Activated CD4-positive, CD25-positive, alpha-beta regulatory T cell (primary cell): ENCODE data around the gene DUSP21.
"Not testable (repeated sequence)": the region's sequence is repeated elsewhere in the genome, so short reads cannot be mapped to it uniquely, and the experiment has no call there.

ENCODE experiments used
- DNase-seq, 4 experiments: peaks; one replicate each; lab custom pipeline; 2025; lab: John Stamatoyannopoulos, UW

The DUSP21 gene

DNA sequence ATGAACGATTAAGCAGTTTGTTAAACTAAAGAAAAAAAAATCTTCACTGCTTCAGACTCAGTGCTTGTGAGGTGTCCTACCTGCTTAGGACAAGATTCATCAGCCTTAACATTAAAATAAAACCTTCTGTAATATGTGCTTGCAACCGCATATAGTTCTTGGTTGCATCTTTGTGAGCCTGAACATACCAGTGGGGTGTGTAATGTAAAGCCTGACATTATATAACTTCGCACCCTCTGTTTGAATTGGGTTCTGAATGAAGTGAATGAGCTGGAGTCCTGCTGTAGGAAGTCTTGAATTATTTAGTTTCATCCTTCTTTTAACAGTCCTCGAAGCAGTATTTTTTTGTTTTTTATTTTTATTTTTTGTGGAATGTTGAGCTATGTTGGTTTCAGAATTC lies 32.3 kb downstream of the DUSP21 start:
- no peak for DNase-seq

GRCh38 chrX:44876767-44877166 lies 32.9 kb downstream of the DUSP21 start:
- no peak for DNase-seq

DNA sequence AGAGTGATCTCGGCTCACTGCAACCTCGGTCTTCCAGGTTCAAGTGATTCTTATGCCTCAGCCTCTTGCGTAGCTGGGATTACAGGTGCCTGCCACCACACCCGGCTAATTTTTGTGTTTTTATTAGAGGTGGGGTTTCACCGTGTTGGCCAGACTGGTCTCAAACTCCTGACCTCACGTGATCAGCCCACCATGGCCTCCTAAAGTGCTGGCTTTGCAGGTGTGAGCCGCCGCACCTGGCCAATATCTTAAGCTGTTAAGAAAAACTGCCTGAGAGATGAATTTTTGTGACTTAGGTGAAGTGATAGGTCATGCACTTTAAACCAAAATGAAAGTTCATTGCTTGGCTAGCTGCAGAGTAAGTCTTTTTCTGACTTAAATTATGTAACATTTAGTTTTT lies 35.0 kb downstream of the DUSP21 start:
- no peak for DNase-seq

GRCh38 chrX:44881549-44881948 lies 37.7 kb downstream of the DUSP21 start:
- DNase-seq = no peak

DNA sequence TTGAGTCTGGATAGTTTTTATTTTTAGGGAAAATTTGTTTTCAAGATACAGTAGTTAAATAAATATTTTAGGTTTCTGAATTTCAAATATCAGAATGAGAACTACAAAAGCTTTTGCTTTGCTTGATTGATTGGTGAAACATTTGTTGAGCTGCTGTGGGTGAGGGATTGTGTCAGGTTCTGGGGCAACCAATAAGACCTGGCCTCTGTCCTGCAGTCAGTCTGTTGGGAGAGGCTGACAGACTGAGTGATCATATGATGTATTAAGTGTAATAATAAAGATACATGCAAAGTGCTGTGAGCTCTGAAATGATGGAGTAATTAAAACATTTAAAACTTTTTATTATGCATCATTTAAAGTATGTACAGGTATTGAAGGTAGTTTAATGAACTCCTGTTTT lies 38.8 kb downstream of the DUSP21 start:
- DNase-seq = no peak

- DNase-seq = no peak
Measured at GRCh38 chrX:44884944-44885343, 41.1 kb downstream of the DUSP21 start.

DNA sequence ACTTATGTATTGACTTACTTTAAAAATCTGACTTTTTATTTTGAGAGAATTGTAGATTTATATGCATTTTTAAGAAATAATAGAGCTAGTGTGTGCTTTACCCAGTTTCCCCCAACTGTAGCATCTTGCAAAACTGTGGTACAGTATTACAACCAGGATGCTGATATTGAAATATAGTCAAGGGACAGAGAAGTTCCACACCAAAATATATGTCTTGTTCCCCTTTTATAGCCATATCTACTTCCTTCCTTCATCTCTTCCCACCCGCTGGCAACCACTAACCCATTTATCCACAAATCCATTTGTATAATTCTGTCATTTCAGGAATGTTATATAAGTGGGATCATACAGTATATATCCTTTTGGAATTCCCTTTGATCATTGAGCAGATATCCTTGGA lies 46.0 kb downstream of the DUSP21 start:
- no peak for DNase-seq

DNA sequence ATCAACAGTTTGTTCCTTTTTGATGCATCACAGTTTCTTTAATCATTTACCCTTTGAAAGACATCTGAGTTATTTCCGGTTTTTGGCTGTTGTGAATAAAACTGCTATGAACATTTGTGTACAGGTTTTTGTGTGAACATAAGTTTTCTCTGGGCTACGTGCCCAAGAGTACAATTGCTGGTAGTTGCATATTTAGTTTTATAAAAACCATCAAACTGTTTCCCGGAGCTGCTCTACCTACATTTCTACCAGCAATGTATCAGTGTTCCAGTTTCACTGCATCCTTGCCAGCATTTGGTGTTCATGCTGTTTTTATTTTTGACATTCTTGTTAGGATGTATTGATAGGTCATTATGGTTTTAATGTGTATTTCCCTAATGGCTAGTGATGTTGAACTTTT lies 46.4 kb downstream of the DUSP21 start:
- DNase-seq = no peak

DNA sequence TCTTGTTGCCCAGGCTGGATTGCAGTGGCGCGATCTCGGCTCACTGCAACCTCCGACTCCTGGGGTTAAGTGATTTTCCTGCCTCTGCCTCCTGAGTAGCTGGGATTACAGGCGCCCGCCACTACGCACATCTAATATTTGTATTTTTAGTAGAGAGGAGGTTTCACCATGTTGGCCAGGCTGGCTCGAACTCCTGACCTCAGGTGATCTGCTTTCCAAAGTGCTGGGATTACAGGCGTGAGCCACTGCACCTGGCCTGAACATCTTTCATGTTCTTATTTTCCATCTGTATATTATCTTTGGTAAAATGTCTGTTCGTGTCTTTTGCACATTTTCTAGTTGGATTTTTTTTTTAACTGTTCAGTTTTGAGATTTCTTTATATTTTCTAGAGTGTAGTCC lies 46.9 kb downstream of the DUSP21 start:
- not testable (repeated sequence) for DNase-seq

- no peak for DNase-seq
Measured at GRCh38 chrX:44891642-44892041, 47.8 kb downstream of the DUSP21 start.
